ENCODE data around the gene MGAT3.

Gene MGAT3

DNA sequence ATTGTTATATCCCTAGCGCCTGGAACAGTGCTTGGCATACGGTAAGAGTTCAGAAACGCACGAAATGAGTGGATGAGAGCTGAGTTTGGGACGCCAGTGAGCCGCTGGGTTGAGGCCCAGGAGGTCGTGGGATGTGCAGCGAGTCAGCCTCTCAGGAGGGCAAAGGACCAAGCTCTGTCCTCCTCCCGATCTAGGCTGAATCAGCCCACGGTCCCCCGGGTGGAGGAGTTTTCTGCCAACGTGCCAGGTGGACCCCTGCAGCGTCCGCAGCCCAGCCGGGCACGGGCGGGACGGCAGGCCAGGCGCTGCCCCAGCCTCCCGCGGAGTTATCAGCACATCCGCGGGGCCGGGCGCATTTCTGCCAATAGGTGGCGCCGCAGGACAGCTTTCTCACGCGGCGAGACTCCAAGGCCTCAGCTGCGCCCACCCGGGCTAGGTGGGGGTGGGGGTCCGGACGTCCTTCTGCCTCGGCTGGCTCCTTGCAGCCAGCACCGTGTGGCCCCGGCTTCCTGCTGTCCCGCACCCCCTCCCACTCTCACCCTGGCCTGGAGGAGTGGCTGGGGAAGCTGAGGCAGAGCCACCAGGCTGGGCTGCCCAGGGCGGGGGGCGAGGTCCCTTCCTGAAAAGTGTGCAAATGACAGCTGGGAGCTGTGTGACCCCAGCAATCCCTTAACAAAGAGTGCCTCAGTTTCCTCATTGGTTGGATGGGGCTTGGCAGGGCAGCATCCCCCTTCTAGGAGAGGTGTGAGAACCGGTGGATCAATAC is 78.0 kb downstream of the MGAT3 start:
- DNase-seq = peak; percentile 38

DNA sequence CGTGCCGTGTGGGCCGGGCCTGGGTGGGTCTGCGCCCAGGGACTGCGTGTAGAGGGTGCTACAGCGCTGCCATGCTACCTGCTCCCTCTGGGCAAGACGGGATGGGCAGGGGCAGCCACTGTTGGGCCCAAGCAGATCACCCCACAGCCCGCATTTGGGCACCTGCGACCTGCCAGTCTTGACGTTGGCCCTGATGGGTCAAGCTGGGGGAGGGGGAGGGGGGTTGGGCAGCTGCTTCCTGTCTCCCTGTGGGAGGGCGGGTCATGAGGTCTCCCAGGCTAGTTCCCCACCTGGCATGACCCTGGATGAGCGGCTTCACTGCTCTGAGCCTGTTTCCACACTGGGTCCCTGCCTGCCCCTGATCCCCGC is 78.5 kb downstream of the MGAT3 start:
- DNase-seq = no peak

DNA sequence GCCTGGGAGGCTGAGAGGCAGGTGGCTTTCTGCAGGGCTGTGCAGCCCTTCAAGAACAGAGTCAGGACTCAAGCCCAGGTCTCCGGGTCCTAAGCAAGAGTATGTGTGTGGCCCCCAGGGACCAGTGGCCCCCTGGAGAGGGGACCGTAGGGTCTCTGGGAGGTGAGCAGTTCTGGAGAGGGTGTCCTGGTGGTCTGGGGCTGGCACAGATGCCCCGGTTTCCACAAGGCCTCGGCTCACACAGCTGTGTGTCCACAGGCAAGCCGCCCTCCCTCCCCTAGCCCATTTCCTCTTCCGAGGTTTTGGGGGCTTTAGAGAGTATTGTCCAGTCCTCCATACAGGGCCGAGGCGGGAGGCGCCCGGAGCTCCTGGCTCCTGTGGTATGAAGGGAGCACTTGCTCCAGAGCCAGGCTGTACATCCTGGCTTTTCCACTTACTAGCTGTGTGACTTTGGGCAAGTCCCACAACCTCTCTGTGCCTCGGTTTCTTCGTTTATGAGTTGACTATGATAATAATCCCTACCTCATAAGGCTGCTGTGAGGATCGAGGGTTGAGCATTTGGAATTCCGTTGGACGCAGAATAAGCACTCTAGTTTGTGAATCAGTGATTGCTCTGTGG is 79.1 kb downstream of the MGAT3 start:
- no peak for DNase-seq

DNA sequence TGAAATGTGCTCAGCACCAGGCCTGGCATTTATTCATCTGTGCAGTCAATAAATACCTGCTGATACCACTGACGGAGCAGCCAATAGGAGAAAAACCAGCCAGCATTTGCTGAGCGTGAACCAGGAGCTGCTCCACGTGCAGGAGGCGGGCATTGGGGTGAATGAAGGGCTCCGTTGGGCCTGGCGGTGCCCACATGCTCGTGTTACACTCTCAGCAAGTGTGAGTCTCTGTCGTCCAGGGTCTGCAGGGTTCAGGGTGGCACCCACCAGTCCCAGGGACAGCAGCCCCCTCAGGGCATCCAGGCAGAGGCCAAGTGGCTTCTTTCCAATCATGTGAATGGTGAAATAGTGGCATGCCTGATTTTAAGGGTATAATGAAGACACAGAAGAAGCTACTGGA is 79.9 kb downstream of the MGAT3 start:
- no peak for DNase-seq

DNA sequence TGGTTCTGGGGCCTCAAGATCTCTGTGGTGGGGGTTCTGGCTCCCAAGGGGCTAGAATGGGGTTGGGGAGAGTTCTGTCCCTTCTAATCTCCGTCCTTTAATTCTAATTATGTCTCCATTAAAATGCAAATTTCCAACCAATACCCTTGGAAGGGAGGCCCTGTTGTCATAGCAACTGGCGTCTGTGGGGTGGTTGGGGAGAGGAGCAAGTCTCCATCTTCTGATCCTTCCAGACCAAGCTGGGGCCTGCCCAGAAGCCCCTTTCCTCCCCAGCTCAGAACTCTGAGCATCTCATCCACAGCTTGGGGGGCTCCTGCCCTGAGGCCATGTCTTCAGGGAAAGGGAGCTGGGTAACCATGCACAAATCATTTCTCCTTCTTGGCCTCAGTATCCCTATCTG is 81.2 kb downstream of the MGAT3 start:
- no peak for DNase-seq
